ENCODE measurements around the gene MAPKAPK2. TPM values are rescaled to one million over a fixed set of nuclear protein-coding genes. Genes with fewer than 3 reads are reported as not detected.
"Not testable (repeated sequence)": the region's sequence is repeated elsewhere in the genome, so short reads cannot be mapped to it uniquely, and the experiment has no call there.

Gene MAPKAPK2
- total and polyA plus RNA-seq, 7 donors: 32.1 to 61.4 (median 39.3) TPM

GRCh38 chr1:206771338-206771692 lies 86.6 kb downstream of the MAPKAPK2 start:
- intact Hi-C loops (cut with DNase I): no loop called here

GRCh38 chr1:206772243-206772937 lies 87.7 kb downstream of the MAPKAPK2 start, which contains the start of gene IL10:
Gene IL10 (minus strand): TSS chr1:206772494. CDS start chr1:206772435, 59 bp downstream.
- intact Hi-C loops (cut with DNase I): no loop called here
- Histone ChIP-seq H3K27ac (peak within 1 kb of the TSS in 3 of 4 donors; percentile 15 to 49 (median 40)), H3K36me3 (no peaks in the 10 kb centered on the region), H3K27me3 (peaks cover 0 to 4% (median 0%) of the 10 kb centered on the region in 3 donors), H3K4me1 (no peaks in the 10 kb centered on the region), H3K4me3 (peak within 1 kb of the TSS in 1 of 4 donors; percentile 12), H3K9me3 (no peaks in the 10 kb centered on the region)
- TF ChIP-seq EP300 (IDR thresholded peaks at IDR 0.05): peak in 2 of 4 donors; percentile 18 to 49
- TF ChIP-seq POLR2AphosphoS5 (IDR thresholded peaks at IDR 0.05): peak in 1 of 4 donors; percentile 17
- TF ChIP-seq POLR2A (IDR thresholded peaks at IDR 0.05): no peak
- 62 to 87% methylated on average over 8 of the region's 8 CpGs for WGBS, 2 donors
- DNase-seq: peak; percentile 74

More at GRCh38 chr1:206771338-206771692, 86.6 kb downstream of the MAPKAPK2 start:
- Histone ChIP-seq H3K4me1 (no peaks in the 10 kb centered on the region), H3K9me3 (no peaks in the 10 kb centered on the region), H3K27ac (peak overlapping the region in 3 of 4 donors; percentile 15 to 49 (median 40)), H3K27me3 (peaks cover 0 to 4% (median 0%) of the 10 kb centered on the region in 3 donors), H3K36me3 (no peaks in the 10 kb centered on the region), H3K4me3 (peak overlapping the region in 1 of 4 donors; percentile 12)
- no peak for DNase-seq
- 56 to 60% methylated on average over 4 of the region's 4 CpGs for WGBS, 2 donors
- TF ChIP-seq POLR2AphosphoS5 (IDR thresholded peaks at IDR 0.05) (no peak), POLR2A (IDR thresholded peaks at IDR 0.05) (no peak), CTCF (IDR thresholded peaks at IDR 0.05) (no peak), EP300 (IDR thresholded peaks at IDR 0.05) (no peak)

GRCh38 chr1:206774093-206774492 lies 89.4 kb downstream of the MAPKAPK2 start:
- Histone ChIP-seq H3K9me3 (no peaks in the 10 kb centered on the region), H3K36me3 (no peaks in the 10 kb centered on the region), H3K4me3 (no peak overlapping the region), H3K27ac (no peak overlapping the region), H3K4me1 (no peaks in the 10 kb centered on the region), H3K27me3 (peaks cover 0 to 4% (median 0%) of the 10 kb centered on the region in 3 donors)
- no peak for DNase-seq
- intact Hi-C loops (cut with DNase I): no loop called here
- WGBS, 2 donors: 61 to 63% methylated on average over 3 of the region's 3 CpGs
- TF ChIP-seq POLR2A (IDR thresholded peaks at IDR 0.05) (no peak), CTCF (IDR thresholded peaks at IDR 0.05) (no peak), POLR2AphosphoS5 (IDR thresholded peaks at IDR 0.05) (no peak), EP300 (IDR thresholded peaks at IDR 0.05) (no peak)

GRCh38 chr1:206776229-206776628 lies 91.5 kb downstream of the MAPKAPK2 start:
- H3K36me3 ChIP-seq: no peaks in the 10 kb centered on the region
- H3K4me1 ChIP-seq: no peaks in the 10 kb centered on the region
- no peak overlapping the region for H3K4me3 ChIP-seq
- 52 to 71% methylated on average over 4 of the region's 4 CpGs for WGBS, 2 donors
- H3K27me3 ChIP-seq: peaks cover 0 to 4% (median 0%) of the 10 kb centered on the region in 3 donors
- H3K27ac ChIP-seq: no peak overlapping the region
- no peak for DNase-seq
- TF ChIP-seq POLR2AphosphoS5 (IDR thresholded peaks at IDR 0.05): no peak
- no peak for TF ChIP-seq EP300 (IDR thresholded peaks at IDR 0.05)
- TF ChIP-seq CTCF (IDR thresholded peaks at IDR 0.05): no peak
- no peak for TF ChIP-seq POLR2A (IDR thresholded peaks at IDR 0.05)
- intact Hi-C loops (cut with DNase I): no loop called here
- no peaks in the 10 kb centered on the region for H3K9me3 ChIP-seq

GRCh38 chr1:206778031-206778430 lies 93.3 kb downstream of the MAPKAPK2 start:
- peaks cover 0 to 4% (median 0%) of the 10 kb centered on the region in 3 donors for H3K27me3 ChIP-seq
- intact Hi-C loops (cut with DNase I): no loop called here
- no peaks in the 10 kb centered on the region for H3K36me3 ChIP-seq
- 89 to 94% methylated on average over 7 of the region's 7 CpGs for WGBS, 2 donors
- H3K9me3 ChIP-seq: no peaks in the 10 kb centered on the region
- TF ChIP-seq POLR2AphosphoS5 (IDR thresholded peaks at IDR 0.05) (no peak), EP300 (IDR thresholded peaks at IDR 0.05) (no peak)
- DNase-seq: no peak
- no peak overlapping the region for H3K4me3 ChIP-seq
- H3K4me1 ChIP-seq: no peaks in the 10 kb centered on the region
- H3K27ac ChIP-seq: no peak overlapping the region

- H3K9me3 ChIP-seq; H3K4me1 ChIP-seq; DNase-seq; H3K4me3 ChIP-seq; H3K27ac ChIP-seq; intact Hi-C loops (cut with DNase I); H3K27me3 ChIP-seq; H3K36me3 ChIP-seq: not testable (repeated sequence)
- WGBS, 2 donors: 61 to 76% methylated on average over 6 of the region's 6 CpGs
Observed at GRCh38 chr1:206778911-206779310, 94.2 kb downstream of the MAPKAPK2 start.

Data from sigmoid colon (tissue), 7 donors.